Astrocyte (in vitro differentiated cells and primary cell): ENCODE results near the gene PNPO.
"Not testable (repeated sequence)": the region's sequence is repeated elsewhere in the genome, so short reads cannot be mapped to it uniquely, and the experiment has no call there.

Experiments used
- CTCF ChIP-seq: IDR thresholded peaks from 2 replicates; pipeline ENCODE4 v1.5.1; 2011; ENCODE audit warnings: low read depth, mild to moderate bottlenecking, inconsistent platforms, low read length, moderate library complexity; ENCODE audit not compliant: insufficient read depth
- EZH2 ChIP-seq: IDR thresholded peaks from 2 replicates; pipeline ENCODE4 v1.6.1; 2012; ENCODE audit warnings: mild to moderate bottlenecking, low read length, inconsistent platforms; ENCODE audit not compliant: insufficient read depth

- not testable (repeated sequence) for TF ChIP-seq CTCF, EZH2
These were observed 21.5 kb upstream of the PNPO start for GRCh38 chr17:47919889-47920288.
